IPS-20b (cell line): Measurements from ENCODE around the gene MICAL3.

ENCODE experiments used
- H3K27ac ChIP-seq: one replicate; pipeline ENCODE4 v1.5.1; 2013; ENCODE audit warnings: low read length
- H3K27me3 ChIP-seq: 2 replicates; pipeline ENCODE4 v1.6.1; 2013; ENCODE audit warnings: mild to moderate bottlenecking, low read length, inconsistent platforms; ENCODE audit not compliant: insufficient read depth
- H3K36me3 ChIP-seq: 2 replicates; pipeline ENCODE4 v1.6.1; 2013; ENCODE audit warnings: low read depth, mild to moderate bottlenecking, inconsistent platforms, low read length, moderate library complexity; ENCODE audit not compliant: insufficient read depth
- H3K4me1 ChIP-seq: 2 replicates; pipeline ENCODE4 v1.6.1; 2013; ENCODE audit warnings: mild to moderate bottlenecking, control low read depth, inconsistent platforms, low read length, moderate library complexity; ENCODE audit not compliant: insufficient read depth
- H3K4me3 ChIP-seq: 2 replicates; pipeline ENCODE4 v1.5.1; 2013; ENCODE audit warnings: mild to moderate bottlenecking, low read length, inconsistent platforms
- H3K9ac ChIP-seq: 2 replicates; pipeline ENCODE4 v1.6.1; 2013; ENCODE audit warnings: low read depth, mild to moderate bottlenecking, inconsistent platforms, low read length, moderate library complexity
- H3K9me3 ChIP-seq: 2 replicates; pipeline ENCODE4 v1.6.1; 2013; ENCODE audit warnings: mild to moderate bottlenecking, low read depth, low read length, inconsistent platforms; ENCODE audit not compliant: insufficient read depth

Gene MICAL3

GRCh38 chr22:17974087-17974486, 50.3 kb downstream of the MICAL3 start:
- Histone ChIP-seq H3K36me3 (no peaks in the 10 kb centered on the region), H3K4me3 (no peak overlapping the region), H3K9ac (no peak overlapping the region), H3K4me1 (0 out of 2 replicates have a peak, but pooled peaks cover 5% of the 10 kb centered on the region), H3K27ac (no peak overlapping the region), H3K9me3 (no peaks in the 10 kb centered on the region), H3K27me3 (no peaks in the 10 kb centered on the region)

GRCh38 chr22:17973217-17973616, 51.1 kb downstream of the MICAL3 start:
- Histone ChIP-seq H3K36me3 (no peaks in the 10 kb centered on the region), H3K9ac (no peak overlapping the region), H3K4me3 (no peak overlapping the region), H3K4me1 (0 out of 2 replicates have a peak, but pooled peaks cover 5% of the 10 kb centered on the region), H3K27ac (no peak overlapping the region), H3K9me3 (no peaks in the 10 kb centered on the region), H3K27me3 (no peaks in the 10 kb centered on the region)

- Histone ChIP-seq H3K36me3 (no peaks in the 10 kb centered on the region), H3K27me3 (no peaks in the 10 kb centered on the region), H3K9me3 (no peaks in the 10 kb centered on the region), H3K4me3 (no peak overlapping the region), H3K27ac (no peak overlapping the region), H3K4me1 (0 out of 2 replicates have a peak, but pooled peaks cover 5% of the 10 kb centered on the region), H3K9ac (no peak overlapping the region)
Observed at GRCh38 chr22:17972385-17973191, 51.8 kb downstream of the MICAL3 start.

- Histone ChIP-seq H3K4me3 (no peak overlapping the region), H3K9ac (no peak overlapping the region), H3K4me1 (0 out of 2 replicates have a peak, but pooled peaks cover 5% of the 10 kb centered on the region), H3K27ac (no peak overlapping the region), H3K36me3 (no peaks in the 10 kb centered on the region), H3K27me3 (no peaks in the 10 kb centered on the region), H3K9me3 (no peaks in the 10 kb centered on the region)
Observed at GRCh38 chr22:17971711-17972110, 52.6 kb downstream of the MICAL3 start.

GRCh38 chr22:17970201-17970708, 54.1 kb downstream of the MICAL3 start:
- Histone ChIP-seq H3K9me3 (no peaks in the 10 kb centered on the region), H3K27ac (no peak overlapping the region), H3K36me3 (no peaks in the 10 kb centered on the region), H3K4me3 (no peak overlapping the region), H3K27me3 (no peaks in the 10 kb centered on the region), H3K4me1 (0 out of 2 replicates have a peak, but pooled peaks cover 5% of the 10 kb centered on the region), H3K9ac (no peak overlapping the region)

- no peaks in the 10 kb centered on the region for H3K9me3 ChIP-seq
- no peak overlapping the region for H3K27ac ChIP-seq
- peaks cover 5% of the 10 kb centered on the region; the same call in 1 of the 2 replicates for H3K4me1 ChIP-seq
- no peak overlapping the region for H3K4me3 ChIP-seq
- no peaks in the 10 kb centered on the region for H3K36me3 ChIP-seq
- no peak overlapping the region for H3K9ac ChIP-seq
- no peaks in the 10 kb centered on the region for H3K27me3 ChIP-seq
Observed at GRCh38 chr22:17969701-17970113, 54.7 kb downstream of the MICAL3 start.

- Histone ChIP-seq H3K27me3 (no peaks in the 10 kb centered on the region), H3K9me3 (no peaks in the 10 kb centered on the region), H3K9ac (no peak overlapping the region), H3K27ac (no peak overlapping the region), H3K36me3 (no peaks in the 10 kb centered on the region), H3K4me3 (no peak overlapping the region), H3K4me1 (peaks cover 9% of the 10 kb centered on the region; the same call in 1 of the 2 replicates)
Observed at GRCh38 chr22:17968126-17968525, 56.2 kb downstream of the MICAL3 start.

GRCh38 chr22:17966403-17966717, 58.0 kb downstream of the MICAL3 start:
- Histone ChIP-seq H3K36me3 (no peaks in the 10 kb centered on the region), H3K27me3 (no peaks in the 10 kb centered on the region), H3K9me3 (no peaks in the 10 kb centered on the region), H3K4me1 (peaks cover 4% of the 10 kb centered on the region; the same call in 1 of the 2 replicates), H3K9ac (no peak overlapping the region), H3K4me3 (no peak overlapping the region), H3K27ac (no peak overlapping the region)

- Histone ChIP-seq H3K36me3 (no peaks in the 10 kb centered on the region), H3K27ac (no peak overlapping the region), H3K9me3 (no peaks in the 10 kb centered on the region), H3K4me1 (peaks cover 4% of the 10 kb centered on the region; the same call in 1 of the 2 replicates), H3K4me3 (no peak overlapping the region), H3K27me3 (no peaks in the 10 kb centered on the region), H3K9ac (no peak overlapping the region)
Observed at GRCh38 chr22:17965538-17966402, 58.6 kb downstream of the MICAL3 start.

- Histone ChIP-seq H3K9ac (no peak overlapping the region), H3K36me3 (no peaks in the 10 kb centered on the region), H3K9me3 (no peaks in the 10 kb centered on the region), H3K27me3 (no peaks in the 10 kb centered on the region), H3K27ac (no peak overlapping the region), H3K4me1 (peaks cover 6% of the 10 kb centered on the region; the same call in 1 of the 2 replicates), H3K4me3 (no peak overlapping the region)
Observed at GRCh38 chr22:17964643-17965042, 59.7 kb downstream of the MICAL3 start.

- Histone ChIP-seq H3K9me3 (no peaks in the 10 kb centered on the region), H3K9ac (no peak overlapping the region), H3K27ac (no peak overlapping the region), H3K4me3 (no peak overlapping the region), H3K4me1 (peaks cover 6% of the 10 kb centered on the region; the same call in 1 of the 2 replicates), H3K36me3 (no peaks in the 10 kb centered on the region), H3K27me3 (no peaks in the 10 kb centered on the region)
Observed at GRCh38 chr22:17964156-17964555, 60.2 kb downstream of the MICAL3 start.
